ENCODE measurements around the gene POU2F3.

POU2F3 gene

DNA sequence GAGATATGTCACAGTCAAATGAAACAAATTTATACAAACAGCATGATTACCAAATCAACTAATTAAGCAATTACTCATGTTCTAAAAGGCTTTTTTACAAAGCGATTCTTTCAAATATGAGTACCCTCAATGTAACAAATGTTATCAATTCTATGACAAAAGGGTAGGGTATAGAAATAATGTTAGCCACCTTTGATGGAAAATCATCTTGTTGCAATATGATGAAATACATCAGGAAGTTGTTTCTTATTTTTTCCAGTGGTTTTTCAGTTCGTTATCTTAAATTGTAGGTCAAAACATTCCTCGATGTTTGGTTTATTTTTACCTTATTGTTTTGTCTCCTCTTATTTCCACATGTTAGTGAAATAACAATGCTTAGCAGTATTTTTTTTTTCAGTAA is 102.7 kb downstream of the POU2F3 start:
- DNase-seq (ENCODE audit: low read depth) = no peak

GRCh38 chr11:120343429-120343828 is 103.5 kb downstream of the POU2F3 start:
- no peak for DNase-seq (ENCODE audit: low read depth)

DNA sequence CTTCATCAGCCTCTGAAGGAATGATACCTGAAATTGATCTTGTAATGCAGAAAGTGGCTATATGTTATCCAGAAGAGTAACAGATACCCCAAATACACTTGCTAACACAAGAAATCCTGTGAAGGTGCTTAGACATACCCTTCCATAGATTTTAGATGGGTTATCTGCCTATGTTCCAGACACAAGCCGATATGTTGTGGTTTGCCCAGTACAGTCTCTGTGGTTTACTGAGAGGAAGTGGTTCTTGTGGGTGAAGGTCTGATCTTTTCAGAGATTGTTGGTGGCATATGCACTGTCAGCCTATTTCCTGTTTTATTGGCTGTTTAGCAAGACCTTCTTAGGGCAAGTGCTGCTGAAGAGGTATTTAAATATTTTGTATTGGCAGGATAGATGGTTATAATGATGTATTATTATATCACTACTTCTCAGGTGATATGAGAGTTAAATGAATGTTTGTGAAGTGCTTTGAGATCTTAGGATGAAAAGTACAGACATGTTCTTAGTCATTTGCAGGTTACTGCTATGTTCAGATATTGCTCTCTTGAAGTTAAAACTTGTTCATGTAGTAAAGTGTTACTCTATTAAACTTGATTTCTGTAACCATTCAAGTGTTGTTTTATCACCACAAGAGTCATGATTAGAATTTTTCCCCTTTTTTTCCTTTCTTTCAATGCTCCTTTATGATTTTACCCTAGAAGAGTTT is 104.5 kb downstream of the POU2F3 start:
- DNase-seq (ENCODE audit: low read depth) = no peak

DNA sequence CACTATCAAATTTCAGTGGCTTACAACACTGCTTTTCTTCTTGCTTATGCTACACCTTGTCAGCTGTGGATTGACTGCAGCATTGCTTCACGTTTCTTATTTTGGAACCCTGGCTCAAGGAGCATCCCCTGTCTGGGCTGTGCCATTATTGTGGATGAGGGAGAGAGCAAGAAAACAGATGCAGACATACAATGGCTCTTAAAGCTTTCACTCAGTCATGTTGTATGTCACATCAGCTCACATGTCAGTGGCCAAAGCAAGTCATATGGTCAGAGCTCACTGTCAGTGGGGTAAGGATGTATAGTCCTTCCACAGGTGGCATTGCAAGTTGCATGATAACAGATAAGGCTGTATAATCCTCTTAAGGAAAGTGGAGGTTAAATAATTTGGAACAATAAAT is 106.3 kb downstream of the POU2F3 start:
- DNase-seq (ENCODE audit: low read depth) = no peak

- DNase-seq (ENCODE audit: low read depth) = no peak
These were observed 110.7 kb downstream of the POU2F3 start for GRCh38 chr11:120350637-120351036.

- DNase-seq (ENCODE audit: low read depth) = no peak
These were observed 112.5 kb downstream of the POU2F3 start for GRCh38 chr11:120352405-120352804.

GRCh38 chr11:120354068-120354467 is 114.1 kb downstream of the POU2F3 start:
- DNase-seq (ENCODE audit: low read depth) = no peak

GRCh38 chr11:120354779-120355178 is 114.8 kb downstream of the POU2F3 start:
- no peak for DNase-seq (ENCODE audit: low read depth)

DNA sequence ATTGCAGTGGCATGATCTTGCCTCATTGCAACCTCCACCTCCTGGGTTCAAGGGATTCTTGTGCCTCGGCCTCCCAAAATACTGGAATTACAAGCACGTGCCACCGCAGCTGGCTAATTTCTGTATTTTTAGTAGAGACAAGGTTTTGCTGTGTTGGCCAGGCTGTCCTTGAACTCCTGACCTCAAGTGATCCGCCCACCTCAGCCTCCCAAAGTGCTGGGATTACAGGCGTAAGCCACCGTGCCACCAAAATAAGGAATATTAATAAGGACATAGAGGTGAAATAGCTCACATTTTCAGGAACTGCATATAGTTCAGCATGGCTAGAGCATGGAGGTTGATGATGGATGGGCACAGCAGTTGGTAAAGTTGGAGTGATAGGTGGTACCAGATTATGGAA is 117.7 kb downstream of the POU2F3 start:
- no peak for DNase-seq (ENCODE audit: low read depth)

DNA sequence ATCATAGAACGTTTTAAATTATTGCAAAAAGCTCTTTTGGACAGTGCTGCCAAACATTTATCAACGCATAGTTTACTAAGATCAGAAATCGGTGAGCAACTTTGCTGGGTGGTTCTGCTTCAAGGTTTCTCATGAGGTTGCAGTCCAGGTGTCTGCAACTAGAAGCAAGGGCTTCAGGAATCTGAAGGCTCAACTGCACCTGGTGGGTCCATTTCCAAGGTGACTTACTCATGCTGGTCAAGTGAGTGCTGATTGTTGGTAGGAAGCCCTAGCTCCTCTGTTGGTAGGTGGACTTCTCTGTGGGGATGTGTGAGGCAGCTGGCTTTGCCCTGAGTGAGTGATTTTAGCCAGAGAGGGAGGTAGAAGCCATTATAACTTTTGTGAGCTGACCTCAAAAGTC is 118.8 kb downstream of the POU2F3 start:
- DNase-seq (ENCODE audit: low read depth) = no peak

DNA sequence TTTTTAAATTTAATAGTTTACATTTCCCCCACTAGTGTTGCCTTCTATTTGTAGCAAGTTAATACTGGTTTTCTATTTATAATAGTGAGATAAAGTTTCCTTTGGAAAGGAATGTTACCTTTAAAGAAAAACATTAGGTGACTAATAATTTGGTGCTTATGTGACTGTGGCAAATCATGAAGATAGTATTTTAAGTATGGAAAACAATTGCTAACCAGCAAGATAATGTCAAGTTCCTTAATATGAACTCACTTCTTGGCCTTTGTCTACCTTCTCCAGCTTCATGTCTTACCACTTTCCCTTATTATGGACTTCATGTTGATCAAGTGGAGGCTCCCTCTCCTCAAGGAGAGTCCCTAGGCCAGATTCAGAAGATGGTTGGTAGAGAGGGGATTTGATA is 123.5 kb downstream of the POU2F3 start:
- DNase-seq (ENCODE audit: low read depth) = no peak

- no peak for DNase-seq (ENCODE audit: low read depth)
These were observed 125.6 kb downstream of the POU2F3 start for GRCh38 chr11:120365512-120365911.

All from stimulated activated CD8-positive, alpha-beta memory T cell treated with anti-CD3 and anti-CD28 coated beads, Interleukin-7, amount 100 ng/mL, for 24 hours (primary cell).